Sigmoid colon (tissue), 7 donors: ENCODE measurements around the gene DUSP22. TPM values are rescaled to one million over a fixed set of nuclear protein-coding genes. Genes with fewer than 3 reads are reported as not detected.

Experiments used
- DNase-seq: peaks from one replicate; pipeline ENCODE4 v3.0.0-alpha.2; 2019
- H3K27ac ChIP-seq, 4 donors: fragments of 200-600 bp; sonication (generic); one replicate each; pipeline ENCODE4 v1.5.1; 2016 to 2019; ENCODE audit warnings: mild to moderate bottlenecking in 1 of 4
- H3K27me3 ChIP-seq, 3 donors: fragments of 200-600 bp; sonication (generic); one replicate each; pipeline ENCODE4 v1.5.1; 2019; ENCODE audit warnings: mild to moderate bottlenecking in 1 of 3
- H3K36me3 ChIP-seq, 4 donors: fragments of 200-600 bp; sonication (generic); one replicate each; pipeline ENCODE4 v1.5.1; 2016 to 2019
- H3K4me1 ChIP-seq, 4 donors: fragments of 200-600 bp; sonication (generic); one replicate each; pipeline ENCODE4 v1.5.1; 2017 to 2019
- H3K4me3 ChIP-seq, 4 donors: fragments of 200-600 bp; sonication (generic); one replicate each; pipeline ENCODE4 v1.5.1; 2017 to 2019; ENCODE audit warnings: mild to moderate bottlenecking in 2 of 4, moderate library complexity in 1 of 4
- H3K9me3 ChIP-seq, 4 donors: fragments of 200-600 bp in 3 of 4; sonication (generic) in 3 of 4; one replicate each; pipeline versions ENCODE4 v1.5.1 to v1.6.1; 2013 to 2019
- EP300 ChIP-seq, 4 donors: sonication (generic); formaldehyde crosslinking; IDR thresholded peaks; one replicate each; pipeline ENCODE4 v1.6.1; 2017; ENCODE audit warnings: antibody characterized with exemption in 4 of 4
- POLR2A ChIP-seq, 2 donors: fragments of 450-650 bp; IDR thresholded peaks; one replicate each; pipeline ENCODE4 v1.6.1; 2016; ENCODE audit warnings: antibody characterized with exemption in 2 of 2, mild to moderate bottlenecking in 2 of 2, moderate library complexity in 2 of 2
- POLR2AphosphoS5 ChIP-seq, 4 donors: sonication (generic); formaldehyde crosslinking; IDR thresholded peaks; one replicate each; pipeline ENCODE4 v1.6.1; 2017; ENCODE audit warnings: antibody characterized with exemption in 4 of 4
- WGBS, 2 donors: extraction: QIAGEN DNeasy Blood & Tissue Kit; methylation state at CpG; one replicate each; pipeline ENCODE4 v1.1.7; 2013; 5-methylcytosine and 5-hydroxymethylcytosine counted together
- intact Hi-C: fragments of 100-400 bp; cut with DNase I; formaldehyde crosslinking; loops from one replicate; pipeline ENCODE4 v1.15.1; 2023
- polyA plus RNA-seq, 3 donors: library from polyadenylated mRNA; stranded (reverse); fragments of 200-250 nt; gene quantifications; one replicate each; pipeline ENCODE4 v1.2.3, GENCODE V29; 2013
- total RNA-seq, 4 donors: library from RNA; depleted of rRNA; stranded (reverse); fragments of >200 nt; gene quantifications; one replicate each; pipeline ENCODE4 v1.1.0, GENCODE V29; 2016
- TF ChIP-seq, protein P1 (sequence below), 4 experiments: fragments of 450-650 bp in 3 of 4; fragments of 200-600 bp in 1 of 4; IDR thresholded peaks; one replicate each; pipeline ENCODE4 v1.5.1; 2016 to 2019; ENCODE audit warnings: antibody characterized with exemption in 4 of 4, mild to moderate bottlenecking in 3 of 4, moderate library complexity in 2 of 4
- donor health status: healthy with polysubstance abuse.
- donor health status: Bipolar disorder and iron deficiency.
- donor health status: healthy.

DUSP22 gene
- total and polyA plus RNA-seq, 7 donors, result 15.7 to 113 (median 55.6) TPM

DNA sequence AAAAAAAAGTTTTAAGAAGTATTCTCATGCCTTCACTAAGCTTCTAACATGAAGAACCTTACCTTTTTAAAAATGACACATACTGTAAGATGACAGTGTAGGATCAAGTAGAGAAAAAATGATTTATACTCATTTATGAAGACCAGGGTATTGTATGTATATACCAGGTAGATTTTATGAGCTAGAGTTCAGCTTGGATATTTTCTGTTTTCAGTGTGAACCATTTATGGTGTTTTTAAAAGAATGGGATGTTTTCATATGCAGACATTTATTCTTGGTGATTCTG, 24.4 kb downstream of the DUSP22 start:
- no peak for DNase-seq
- no peaks in the 10 kb centered on the region for H3K9me3 ChIP-seq
- intact Hi-C loops, result no loop called here
- H3K4me3 ChIP-seq, result no peak overlapping the region
- no peak for TF ChIP-seq EP300 (IDR thresholded peaks at IDR 0.05)
- TF ChIP-seq, protein P1, sequence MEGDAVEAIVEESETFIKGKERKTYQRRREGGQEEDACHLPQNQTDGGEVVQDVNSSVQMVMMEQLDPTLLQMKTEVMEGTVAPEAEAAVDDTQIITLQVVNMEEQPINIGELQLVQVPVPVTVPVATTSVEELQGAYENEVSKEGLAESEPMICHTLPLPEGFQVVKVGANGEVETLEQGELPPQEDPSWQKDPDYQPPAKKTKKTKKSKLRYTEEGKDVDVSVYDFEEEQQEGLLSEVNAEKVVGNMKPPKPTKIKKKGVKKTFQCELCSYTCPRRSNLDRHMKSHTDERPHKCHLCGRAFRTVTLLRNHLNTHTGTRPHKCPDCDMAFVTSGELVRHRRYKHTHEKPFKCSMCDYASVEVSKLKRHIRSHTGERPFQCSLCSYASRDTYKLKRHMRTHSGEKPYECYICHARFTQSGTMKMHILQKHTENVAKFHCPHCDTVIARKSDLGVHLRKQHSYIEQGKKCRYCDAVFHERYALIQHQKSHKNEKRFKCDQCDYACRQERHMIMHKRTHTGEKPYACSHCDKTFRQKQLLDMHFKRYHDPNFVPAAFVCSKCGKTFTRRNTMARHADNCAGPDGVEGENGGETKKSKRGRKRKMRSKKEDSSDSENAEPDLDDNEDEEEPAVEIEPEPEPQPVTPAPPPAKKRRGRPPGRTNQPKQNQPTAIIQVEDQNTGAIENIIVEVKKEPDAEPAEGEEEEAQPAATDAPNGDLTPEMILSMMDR (IDR thresholded peaks at IDR 0.05), result no peak
- TF ChIP-seq POLR2A (IDR thresholded peaks at IDR 0.05), result no peak
- TF ChIP-seq POLR2AphosphoS5 (IDR thresholded peaks at IDR 0.05), result no peak
- peaks cover 0 to 25% (median 7%) of the 10 kb centered on the region in 4 donors for H3K4me1 ChIP-seq
- peaks cover 0 to 5% (median 0%) of the 10 kb centered on the region in 4 donors for H3K36me3 ChIP-seq
- no peak overlapping the region for H3K27ac ChIP-seq
- H3K27me3 ChIP-seq, result no peaks in the 10 kb centered on the region

DNA sequence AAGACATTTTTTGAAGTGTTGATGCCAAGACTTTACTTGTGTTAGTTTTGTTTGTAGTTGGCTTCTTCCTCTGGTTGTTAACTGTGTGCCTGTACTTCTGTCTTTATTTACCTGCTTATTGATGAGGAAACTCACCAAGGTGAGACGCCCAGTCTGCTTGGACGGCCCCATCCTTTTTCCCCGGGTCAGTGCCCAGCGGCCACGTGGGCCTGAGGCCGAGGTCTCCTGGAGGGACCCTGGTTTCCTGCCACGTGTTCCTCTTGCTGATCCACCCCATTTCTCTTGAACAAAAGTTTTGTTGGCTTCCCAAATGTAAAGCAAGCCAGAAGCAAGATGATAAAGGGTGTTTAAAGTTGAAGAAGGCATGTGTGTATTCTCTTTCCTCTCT, 24.8 kb downstream of the DUSP22 start:
- intact Hi-C loops, result no loop called here
- WGBS, 2 donors, result 65 to 84% methylated on average over 7 of the region's 7 CpGs
- DNase-seq, result peak; percentile 70

DNA sequence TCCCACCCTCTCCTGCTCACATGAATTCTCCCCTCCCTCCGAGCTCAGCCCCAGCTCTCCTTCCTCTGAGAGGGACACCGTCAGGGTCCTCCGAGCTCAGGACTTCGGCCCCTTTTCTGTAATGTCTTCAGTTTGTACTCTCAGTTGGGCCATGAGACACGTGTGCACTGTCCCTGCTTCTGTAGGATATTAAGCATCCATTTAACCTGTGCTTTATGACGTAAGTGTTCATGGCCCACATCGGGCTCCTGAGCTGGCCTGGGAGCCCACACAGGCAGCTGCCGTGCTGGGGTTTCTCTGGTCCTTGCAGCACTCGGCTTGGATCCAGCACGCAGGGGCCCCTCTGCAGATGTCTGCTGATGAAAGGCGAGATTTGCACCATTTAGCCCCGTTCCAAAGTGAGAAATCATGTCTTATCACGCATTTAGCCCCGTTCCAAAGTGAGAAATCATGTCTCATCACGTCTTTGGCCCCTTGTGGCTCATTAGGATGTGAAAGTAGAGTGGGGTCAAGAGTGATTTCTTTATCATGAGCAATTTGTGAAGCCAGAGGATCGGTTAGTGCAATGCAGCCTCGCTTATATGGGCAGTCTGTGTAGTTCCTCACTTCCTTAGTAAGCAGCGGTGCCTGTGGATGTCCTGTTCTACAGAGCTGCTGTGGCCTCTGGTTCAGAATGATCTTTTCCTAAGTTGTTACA, 25.3 kb downstream of the DUSP22 start:
- TF ChIP-seq POLR2AphosphoS5 (IDR thresholded peaks at IDR 0.05) (no peak), POLR2A (IDR thresholded peaks at IDR 0.05) (no peak)
- Histone ChIP-seq H3K9me3 (no peaks in the 10 kb centered on the region), H3K27me3 (no peaks in the 10 kb centered on the region), H3K27ac (no peak overlapping the region), H3K4me3 (no peak overlapping the region), H3K36me3 (no peaks in the 10 kb centered on the region), H3K4me1 (peaks cover 0 to 25% (median 7%) of the 10 kb centered on the region in 4 donors)
- DNase-seq, result peak; percentile 65
- intact Hi-C loops, result no loop called here
- WGBS, 2 donors, result 79% methylated on average over 18 of the region's 18 CpGs

More for the DNA sequence above, 24.8 kb downstream of the DUSP22 start:
- H3K4me3 ChIP-seq, result no peak overlapping the region
- H3K27ac ChIP-seq, result no peak overlapping the region
- peaks cover 0 to 4% (median 0%) of the 10 kb centered on the region in 4 donors for H3K36me3 ChIP-seq
- H3K27me3 ChIP-seq, result no peaks in the 10 kb centered on the region
- no peaks in the 10 kb centered on the region for H3K9me3 ChIP-seq
- peaks cover 0 to 25% (median 7%) of the 10 kb centered on the region in 4 donors for H3K4me1 ChIP-seq
- TF ChIP-seq, protein P1 (IDR thresholded peaks at IDR 0.05), result no peak
- no peak for TF ChIP-seq EP300 (IDR thresholded peaks at IDR 0.05)
- TF ChIP-seq POLR2AphosphoS5 (IDR thresholded peaks at IDR 0.05), result no peak
- TF ChIP-seq POLR2A (IDR thresholded peaks at IDR 0.05), result no peak

DNA sequence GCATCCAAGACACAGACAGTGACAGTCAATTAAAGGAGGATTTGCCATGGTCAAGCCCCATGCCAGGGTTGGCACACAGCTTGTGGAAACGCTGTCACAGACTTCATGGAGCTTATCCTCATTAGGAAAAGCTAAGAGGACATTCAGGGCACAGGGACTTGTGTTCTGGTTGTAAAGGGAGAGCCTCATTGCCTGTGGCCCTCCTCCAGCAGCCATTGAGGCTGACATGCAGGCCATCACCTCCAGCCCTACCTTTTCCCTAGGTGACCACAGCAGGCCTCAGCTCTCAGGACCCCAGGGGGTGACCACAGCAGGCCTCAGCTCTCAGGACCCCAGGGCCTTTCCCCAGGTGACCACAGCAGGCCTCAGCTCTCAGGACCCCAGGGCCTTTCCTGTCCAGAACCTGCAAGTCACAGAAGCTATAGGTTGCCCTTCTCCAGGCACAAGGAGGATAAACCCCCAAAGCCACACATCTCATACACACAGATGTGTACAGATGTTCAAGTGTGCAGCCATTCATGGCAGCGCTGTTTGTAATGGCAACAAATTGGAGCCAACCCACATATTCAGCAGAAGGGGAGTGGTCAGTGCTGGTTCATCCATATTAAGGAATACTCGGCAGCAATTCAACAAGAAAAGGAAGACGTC, 26.1 kb downstream of the DUSP22 start:
- no peak overlapping the region for H3K4me3 ChIP-seq
- 78 to 88% methylated on average over 4 of the region's 4 CpGs for WGBS, 2 donors
- no peaks in the 10 kb centered on the region for H3K27me3 ChIP-seq
- DNase-seq, result peak; percentile 54
- H3K9me3 ChIP-seq, result no peaks in the 10 kb centered on the region
- TF ChIP-seq POLR2A (IDR thresholded peaks at IDR 0.05), result no peak
- TF ChIP-seq, protein P1 (IDR thresholded peaks at IDR 0.05), result no peak
- no peak for TF ChIP-seq EP300 (IDR thresholded peaks at IDR 0.05)
- no peak for TF ChIP-seq POLR2AphosphoS5 (IDR thresholded peaks at IDR 0.05)
- H3K27ac ChIP-seq, result no peak overlapping the region
- peaks cover 0 to 25% (median 7%) of the 10 kb centered on the region in 4 donors for H3K4me1 ChIP-seq
- intact Hi-C loops, result no loop called here
- no peaks in the 10 kb centered on the region for H3K36me3 ChIP-seq

DNA sequence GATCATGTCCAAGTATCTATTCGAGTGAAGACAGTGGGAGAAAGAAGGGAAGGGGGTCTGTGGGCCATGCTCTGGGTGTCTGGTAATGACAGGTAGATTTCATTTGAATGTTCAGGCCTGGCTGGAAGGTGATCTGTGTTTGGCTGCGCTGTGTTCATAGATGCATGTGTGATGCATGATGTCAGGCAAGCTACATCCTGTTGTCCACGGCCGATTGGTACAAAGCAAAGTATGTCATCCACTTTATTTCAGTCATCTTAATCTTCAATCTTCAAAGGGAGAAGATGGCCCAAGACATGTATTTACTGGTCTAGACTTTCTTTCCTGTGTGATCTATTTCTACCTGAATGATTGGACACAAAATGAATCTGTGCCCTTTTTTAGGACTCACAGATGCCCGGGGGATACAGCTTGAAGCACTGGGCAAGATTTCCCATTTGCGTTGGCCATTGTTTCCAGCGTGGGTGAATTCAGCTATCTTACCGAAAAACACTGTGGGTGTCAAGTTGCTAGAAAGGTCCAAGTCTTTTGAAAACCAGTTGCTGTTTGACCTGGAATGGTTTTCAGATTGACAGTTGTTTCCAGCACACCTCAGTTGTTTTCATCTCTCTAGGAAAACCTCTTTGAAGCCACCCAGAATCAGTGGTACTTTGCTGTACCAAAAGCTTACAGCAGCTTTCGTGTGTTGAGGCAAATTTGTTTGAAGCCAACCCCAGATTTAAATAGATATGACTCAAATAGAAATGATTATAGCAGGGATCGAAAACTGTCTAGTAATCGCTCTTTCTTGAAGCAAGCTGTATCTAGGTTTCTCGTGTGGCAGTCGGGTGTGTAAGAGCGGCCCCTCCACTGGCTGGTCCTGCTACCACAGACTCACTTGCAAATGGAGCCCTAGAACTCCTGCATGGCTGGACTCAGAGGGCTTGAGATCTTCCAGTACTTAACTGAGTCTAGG, 27.2 kb downstream of the DUSP22 start:
- intact Hi-C loops, result no loop called here
- peak; percentile 53 for DNase-seq

More for the DNA sequence above, 27.2 kb downstream of the DUSP22 start:
- Histone ChIP-seq H3K9me3 (no peaks in the 10 kb centered on the region), H3K27me3 (no peaks in the 10 kb centered on the region), H3K4me1 (peaks cover 0 to 29% (median 10%) of the 10 kb centered on the region in 4 donors), H3K27ac (no peak overlapping the region), H3K36me3 (no peaks in the 10 kb centered on the region), H3K4me3 (no peak overlapping the region)
- 86 to 88% methylated on average over 14 of the region's 14 CpGs for WGBS, 2 donors
- TF ChIP-seq EP300 (IDR thresholded peaks at IDR 0.05) (no peak), POLR2A (IDR thresholded peaks at IDR 0.05) (no peak), POLR2AphosphoS5 (IDR thresholded peaks at IDR 0.05) (no peak)
- TF ChIP-seq, protein P1 (IDR thresholded peaks at IDR 0.05), result no peak
